IPS-18a (cell line): ENCODE measurements around the gene EGFLAM.

Experiments used
- H3K27ac ChIP-seq: one replicate; pipeline ENCODE4 v1.5.1; 2013; ENCODE audit warnings: low read length
- H3K27me3 ChIP-seq: one replicate; pipeline ENCODE4 v1.6.1; 2013; ENCODE audit warnings: mild to moderate bottlenecking, low read length; ENCODE audit not compliant: control insufficient read depth, insufficient read depth
- H3K36me3 ChIP-seq: one replicate; pipeline ENCODE4 v1.6.1; 2013; ENCODE audit warnings: low read depth, low read length; ENCODE audit not compliant: control insufficient read depth
- H3K4me1 ChIP-seq: one replicate; pipeline ENCODE4 v1.6.1; 2013; ENCODE audit warnings: low read depth, low read length; ENCODE audit not compliant: control insufficient read depth
- H3K4me3 ChIP-seq: one replicate; pipeline ENCODE4 v1.5.1; 2013; ENCODE audit warnings: low read length
- H3K9ac ChIP-seq: one replicate; pipeline ENCODE4 v1.6.1; 2013; ENCODE audit warnings: mild to moderate bottlenecking, low read length, moderate library complexity
- H3K9me3 ChIP-seq: one replicate; pipeline ENCODE4 v1.6.1; 2013; ENCODE audit warnings: low read depth, low read length; ENCODE audit not compliant: control insufficient read depth

Gene EGFLAM

GRCh38 chr5:38249301-38249700, 9.1 kb upstream of the EGFLAM start:
- Histone ChIP-seq H3K9ac (no peak overlapping the region), H3K4me3 (no peak overlapping the region), H3K27me3 (peaks cover 7% of the 10 kb centered on the region), H3K27ac (no peak overlapping the region), H3K4me1 (no peaks in the 10 kb centered on the region), H3K36me3 (no peaks in the 10 kb centered on the region), H3K9me3 (no peaks in the 10 kb centered on the region)

- H3K27ac ChIP-seq, result no peak overlapping the region
These were observed 8.5 kb upstream of the EGFLAM start for GRCh38 chr5:38249812-38250211.

GRCh38 chr5:38250763-38251448, 7.5 kb upstream of the EGFLAM start:
- no peaks in the 10 kb centered on the region for H3K4me1 ChIP-seq
- H3K9ac ChIP-seq, result no peak overlapping the region
- no peaks in the 10 kb centered on the region for H3K36me3 ChIP-seq
- H3K9me3 ChIP-seq, result no peaks in the 10 kb centered on the region
- H3K4me3 ChIP-seq, result no peak overlapping the region
- H3K27me3 ChIP-seq, result peaks cover 23% of the 10 kb centered on the region
- H3K27ac ChIP-seq, result no peak overlapping the region

More at GRCh38 chr5:38249812-38250211, 8.5 kb upstream of the EGFLAM start:
- H3K9me3 ChIP-seq, result no peaks in the 10 kb centered on the region
- H3K27me3 ChIP-seq, result peaks cover 12% of the 10 kb centered on the region
- H3K9ac ChIP-seq, result no peak overlapping the region
- no peak overlapping the region for H3K4me3 ChIP-seq
- no peaks in the 10 kb centered on the region for H3K36me3 ChIP-seq
- no peaks in the 10 kb centered on the region for H3K4me1 ChIP-seq

GRCh38 chr5:38253759-38254158, 4.6 kb upstream of the EGFLAM start:
- Histone ChIP-seq H3K9me3 (no peaks in the 10 kb centered on the region), H3K4me3 (no peak overlapping the region)

GRCh38 chr5:38257308-38258041, 884 bp upstream of the EGFLAM start:
- H3K9me3 ChIP-seq, result no peaks in the 10 kb centered on the region
- no peak overlapping the region for H3K27ac ChIP-seq
- H3K4me1 ChIP-seq, result peaks cover 7% of the 10 kb centered on the region
- peak overlapping the region; percentile 64 for H3K4me3 ChIP-seq
- H3K36me3 ChIP-seq, result no peaks in the 10 kb centered on the region
- no peak overlapping the region for H3K9ac ChIP-seq
- peaks cover 89% of the 10 kb centered on the region for H3K27me3 ChIP-seq

More at GRCh38 chr5:38253759-38254158, 4.6 kb upstream of the EGFLAM start:
- H3K27me3 ChIP-seq, result peaks cover 52% of the 10 kb centered on the region
- no peak overlapping the region for H3K9ac ChIP-seq
- no peak overlapping the region for H3K27ac ChIP-seq
- peaks cover 7% of the 10 kb centered on the region for H3K4me1 ChIP-seq
- no peaks in the 10 kb centered on the region for H3K36me3 ChIP-seq

GRCh38 chr5:38258042-38258318, 379 bp upstream of the EGFLAM start:
- Histone ChIP-seq H3K4me3 (peak overlapping the region; percentile 64), H3K36me3 (no peaks in the 10 kb centered on the region), H3K27ac (no peak overlapping the region), H3K27me3 (peaks cover 93% of the 10 kb centered on the region), H3K9me3 (no peaks in the 10 kb centered on the region), H3K4me1 (peaks cover 7% of the 10 kb centered on the region), H3K9ac (no peak overlapping the region)

GRCh38 chr5:38259062-38259808, 876 bp downstream of the EGFLAM start:
- peak overlapping the region; percentile 64 for H3K4me3 ChIP-seq
- no peaks in the 10 kb centered on the region for H3K9me3 ChIP-seq
- H3K4me1 ChIP-seq, result peaks cover 7% of the 10 kb centered on the region
- H3K9ac ChIP-seq, result no peak overlapping the region
- H3K27ac ChIP-seq, result no peak overlapping the region
- H3K36me3 ChIP-seq, result no peaks in the 10 kb centered on the region
- H3K27me3 ChIP-seq, result peaks cover 93% of the 10 kb centered on the region

GRCh38 chr5:38259809-38260160, 1.4 kb downstream of the EGFLAM start:
- Histone ChIP-seq H3K4me3 (no peak overlapping the region), H3K4me1 (peaks cover 7% of the 10 kb centered on the region), H3K27me3 (peaks cover 93% of the 10 kb centered on the region), H3K36me3 (no peaks in the 10 kb centered on the region), H3K9ac (no peak overlapping the region), H3K27ac (no peak overlapping the region), H3K9me3 (no peaks in the 10 kb centered on the region)

GRCh38 chr5:38263983-38264382, 5.6 kb downstream of the EGFLAM start:
- H3K9me3 ChIP-seq, result no peaks in the 10 kb centered on the region
- H3K27ac ChIP-seq, result no peak overlapping the region
- H3K4me1 ChIP-seq, result no peaks in the 10 kb centered on the region
- no peak overlapping the region for H3K4me3 ChIP-seq
- no peaks in the 10 kb centered on the region for H3K36me3 ChIP-seq
- no peak overlapping the region for H3K9ac ChIP-seq
- peaks cover 57% of the 10 kb centered on the region for H3K27me3 ChIP-seq

- H3K27me3 ChIP-seq, result peaks cover 40% of the 10 kb centered on the region
- no peak overlapping the region for H3K9ac ChIP-seq
- H3K36me3 ChIP-seq, result no peaks in the 10 kb centered on the region
- H3K9me3 ChIP-seq, result no peaks in the 10 kb centered on the region
- H3K4me3 ChIP-seq, result no peak overlapping the region
- no peaks in the 10 kb centered on the region for H3K4me1 ChIP-seq
- H3K27ac ChIP-seq, result no peak overlapping the region
These were observed 7.3 kb downstream of the EGFLAM start for GRCh38 chr5:38265546-38266179.

GRCh38 chr5:38267372-38267771, 9.0 kb downstream of the EGFLAM start:
- H3K9me3 ChIP-seq, result no peaks in the 10 kb centered on the region
- peaks cover 23% of the 10 kb centered on the region for H3K27me3 ChIP-seq
- H3K4me1 ChIP-seq, result no peaks in the 10 kb centered on the region
- no peak overlapping the region for H3K9ac ChIP-seq
- no peak overlapping the region for H3K4me3 ChIP-seq
- H3K27ac ChIP-seq, result no peak overlapping the region
- H3K36me3 ChIP-seq, result no peaks in the 10 kb centered on the region
